ENCODE measurements around the gene HBG2.
"Not testable (repeated sequence)": the region's sequence is repeated elsewhere in the genome, so short reads cannot be mapped to it uniquely, and the experiment has no call there.

The HBG2 gene

DNA sequence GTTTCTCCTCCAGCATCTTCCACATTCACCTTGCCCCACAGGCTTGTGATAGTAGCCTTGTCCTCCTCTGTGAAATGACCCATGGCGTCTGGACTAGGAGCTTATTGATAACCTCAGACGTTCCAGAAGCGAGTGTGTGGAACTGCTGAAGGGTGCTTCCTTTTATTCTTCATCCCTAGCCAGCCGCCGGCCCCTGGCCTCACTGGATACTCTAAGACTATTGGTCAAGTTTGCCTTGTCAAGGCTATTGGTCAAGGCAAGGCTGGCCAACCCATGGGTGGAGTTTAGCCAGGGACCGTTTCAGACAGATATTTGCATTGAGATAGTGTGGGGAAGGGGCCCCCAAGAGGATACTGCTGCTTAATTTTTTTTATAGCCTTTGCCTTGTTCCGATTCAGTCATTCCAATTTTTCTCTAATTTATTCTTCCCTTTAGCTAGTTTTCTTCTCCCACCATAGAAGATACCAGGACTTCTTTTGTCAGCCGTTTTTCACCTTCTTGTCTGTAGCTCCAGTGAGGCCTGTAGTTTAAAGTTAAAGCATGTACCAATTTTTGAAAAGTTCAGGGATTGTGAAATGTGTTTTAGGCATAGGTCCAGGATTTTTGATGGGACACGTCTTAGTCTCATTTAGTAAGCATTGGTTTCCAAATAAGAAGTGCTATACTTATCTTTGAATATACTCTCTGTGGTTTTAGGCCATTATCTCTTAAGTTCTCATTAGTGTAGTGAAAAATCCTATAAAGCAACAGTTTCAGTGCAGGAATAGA lies at the start of gene HBG2:
TSS of gene HBG2 (minus strand) at position 136 of the 768 bp plus-strand sequence. CDS start at position 83, 53 bp downstream.
- not testable (repeated sequence) for DNase-seq (ENCODE audit: extremely low read depth, low read depth); H3K4me3 ChIP-seq (replicated peaks; ENCODE audit: low read depth, low read length)

DNA sequence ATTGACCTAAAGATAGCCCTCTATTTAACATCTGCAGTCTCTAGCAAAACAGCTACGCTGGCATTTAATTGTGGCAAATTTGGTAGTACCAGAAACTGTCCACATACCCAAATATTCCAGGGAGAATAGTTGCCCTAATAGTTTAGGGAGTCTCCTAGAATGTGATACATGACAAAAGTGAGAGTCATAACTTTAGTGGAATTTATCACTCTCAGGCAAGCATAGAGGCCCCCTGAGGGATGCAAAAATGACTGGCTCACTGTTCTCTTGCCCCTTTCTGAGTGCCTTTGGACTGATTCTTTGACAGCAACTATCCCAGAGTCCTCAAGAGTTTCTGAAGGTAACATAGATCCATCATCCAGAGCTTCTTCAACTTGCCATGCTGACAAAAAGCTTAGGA lies 49.5 kb upstream of the HBG2 start:
- TF ChIP-seq, protein P1, sequence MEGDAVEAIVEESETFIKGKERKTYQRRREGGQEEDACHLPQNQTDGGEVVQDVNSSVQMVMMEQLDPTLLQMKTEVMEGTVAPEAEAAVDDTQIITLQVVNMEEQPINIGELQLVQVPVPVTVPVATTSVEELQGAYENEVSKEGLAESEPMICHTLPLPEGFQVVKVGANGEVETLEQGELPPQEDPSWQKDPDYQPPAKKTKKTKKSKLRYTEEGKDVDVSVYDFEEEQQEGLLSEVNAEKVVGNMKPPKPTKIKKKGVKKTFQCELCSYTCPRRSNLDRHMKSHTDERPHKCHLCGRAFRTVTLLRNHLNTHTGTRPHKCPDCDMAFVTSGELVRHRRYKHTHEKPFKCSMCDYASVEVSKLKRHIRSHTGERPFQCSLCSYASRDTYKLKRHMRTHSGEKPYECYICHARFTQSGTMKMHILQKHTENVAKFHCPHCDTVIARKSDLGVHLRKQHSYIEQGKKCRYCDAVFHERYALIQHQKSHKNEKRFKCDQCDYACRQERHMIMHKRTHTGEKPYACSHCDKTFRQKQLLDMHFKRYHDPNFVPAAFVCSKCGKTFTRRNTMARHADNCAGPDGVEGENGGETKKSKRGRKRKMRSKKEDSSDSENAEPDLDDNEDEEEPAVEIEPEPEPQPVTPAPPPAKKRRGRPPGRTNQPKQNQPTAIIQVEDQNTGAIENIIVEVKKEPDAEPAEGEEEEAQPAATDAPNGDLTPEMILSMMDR (IDR thresholded peaks at IDR 0.05; ENCODE audit: low read depth, low read length, missing control alignments): no peak
- H3K4me3 ChIP-seq (replicated peaks; ENCODE audit: low read depth, low read length): no peak overlapping the region
- DNase-seq (ENCODE audit: extremely low read depth, low read depth): no peak

DNA sequence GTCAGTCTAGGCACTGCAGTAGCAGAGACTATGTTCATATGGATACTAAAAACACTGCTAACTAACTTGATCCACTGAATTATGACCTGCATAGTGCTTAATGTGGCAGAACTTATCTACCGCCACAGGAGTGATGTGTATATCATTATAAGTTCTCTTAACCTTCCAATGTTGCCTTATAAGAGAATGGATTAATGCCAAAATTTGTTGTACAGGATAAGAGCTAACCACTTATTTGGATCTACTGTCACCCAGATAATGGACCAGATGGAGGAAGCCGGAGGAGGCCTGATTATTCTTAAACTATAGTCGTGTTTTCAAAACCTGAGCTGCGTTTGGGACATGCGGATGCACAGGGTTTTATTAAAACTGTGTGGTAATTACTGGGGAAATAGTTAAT lies 49.0 kb upstream of the HBG2 start:
- no peak for DNase-seq (ENCODE audit: extremely low read depth, low read depth)
- TF ChIP-seq, protein P1 (IDR thresholded peaks at IDR 0.05; ENCODE audit: low read depth, low read length, missing control alignments): no peak
- no peak overlapping the region for H3K4me3 ChIP-seq (replicated peaks; ENCODE audit: low read depth, low read length)

DNA sequence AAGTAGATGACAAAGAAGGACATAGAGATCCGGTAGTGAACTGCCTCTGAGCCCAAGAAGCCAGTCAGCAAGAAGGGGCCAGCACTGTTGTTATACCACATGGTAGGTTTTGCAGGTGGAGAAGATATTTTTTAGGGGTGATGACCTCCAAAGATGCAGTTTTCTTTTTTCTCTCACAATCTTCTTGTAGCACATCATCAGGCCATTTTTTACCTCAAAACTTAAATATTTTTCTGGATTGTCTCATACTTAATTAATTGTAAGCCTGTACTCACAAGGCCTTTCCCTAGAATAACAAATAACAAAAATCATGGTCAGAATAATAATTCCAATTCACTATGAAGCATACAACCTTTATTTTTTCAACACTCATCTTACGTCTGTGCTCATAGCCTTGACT lies 47.3 kb upstream of the HBG2 start, which contains the start of gene OR51B4:
TSS of gene OR51B4 (minus strand) at position 101 of the 400 bp plus-strand sequence. CDS start at position 101, 0 bp downstream.
- TF ChIP-seq, protein P1 (IDR thresholded peaks at IDR 0.05; ENCODE audit: low read depth, low read length, missing control alignments): no peak
- H3K4me3 ChIP-seq (replicated peaks; ENCODE audit: low read depth, low read length): no peak within 1 kb of the TSS
- no peak for DNase-seq (ENCODE audit: extremely low read depth, low read depth)

DNA sequence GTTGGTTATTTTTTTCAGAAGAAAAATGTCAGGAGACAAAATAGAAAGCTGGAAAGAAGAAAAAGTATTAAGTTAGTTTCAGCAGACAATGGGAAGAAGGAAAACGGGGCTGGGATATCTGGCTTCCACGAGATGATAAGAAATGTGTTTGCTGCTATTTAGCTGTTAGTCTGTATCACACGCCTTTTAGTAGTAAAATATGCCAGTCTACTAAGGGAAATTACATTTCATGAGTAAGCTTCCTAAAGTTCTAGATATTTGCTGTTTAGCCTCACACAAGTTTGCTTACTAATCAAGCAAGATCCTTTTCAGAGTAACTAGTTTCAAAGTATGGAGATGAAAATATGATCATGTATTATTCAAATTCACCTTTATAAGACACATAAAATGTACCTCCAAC lies 45.7 kb upstream of the HBG2 start:
- DNase-seq (ENCODE audit: extremely low read depth, low read depth): no peak
- TF ChIP-seq, protein P1 (IDR thresholded peaks at IDR 0.05; ENCODE audit: low read depth, low read length, missing control alignments): no peak
- no peak overlapping the region for H3K4me3 ChIP-seq (replicated peaks; ENCODE audit: low read depth, low read length)

DNA sequence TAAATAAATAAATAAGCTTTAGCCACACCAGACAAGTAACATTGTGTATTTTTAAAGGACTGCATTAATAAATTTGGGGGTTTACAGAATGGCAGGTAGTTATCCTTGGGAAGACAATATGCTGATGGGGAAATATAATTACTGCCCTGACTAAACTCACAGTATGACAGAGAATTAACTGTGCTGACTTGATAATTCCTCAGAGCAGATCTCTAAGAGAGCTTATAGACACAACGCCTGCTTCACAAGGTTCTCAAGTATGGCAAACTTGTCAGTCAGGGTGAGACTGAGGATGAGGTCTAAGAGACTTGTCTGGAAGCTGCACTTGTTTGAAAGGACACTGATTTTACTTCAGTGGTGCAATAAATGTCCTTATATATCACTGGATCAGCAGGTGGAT lies 43.9 kb upstream of the HBG2 start:
- H3K4me3 ChIP-seq (replicated peaks; ENCODE audit: low read depth, low read length): no peak overlapping the region
- DNase-seq (ENCODE audit: extremely low read depth, low read depth): no peak
- TF ChIP-seq, protein P1 (IDR thresholded peaks at IDR 0.05; ENCODE audit: low read depth, low read length, missing control alignments): no peak

DNA sequence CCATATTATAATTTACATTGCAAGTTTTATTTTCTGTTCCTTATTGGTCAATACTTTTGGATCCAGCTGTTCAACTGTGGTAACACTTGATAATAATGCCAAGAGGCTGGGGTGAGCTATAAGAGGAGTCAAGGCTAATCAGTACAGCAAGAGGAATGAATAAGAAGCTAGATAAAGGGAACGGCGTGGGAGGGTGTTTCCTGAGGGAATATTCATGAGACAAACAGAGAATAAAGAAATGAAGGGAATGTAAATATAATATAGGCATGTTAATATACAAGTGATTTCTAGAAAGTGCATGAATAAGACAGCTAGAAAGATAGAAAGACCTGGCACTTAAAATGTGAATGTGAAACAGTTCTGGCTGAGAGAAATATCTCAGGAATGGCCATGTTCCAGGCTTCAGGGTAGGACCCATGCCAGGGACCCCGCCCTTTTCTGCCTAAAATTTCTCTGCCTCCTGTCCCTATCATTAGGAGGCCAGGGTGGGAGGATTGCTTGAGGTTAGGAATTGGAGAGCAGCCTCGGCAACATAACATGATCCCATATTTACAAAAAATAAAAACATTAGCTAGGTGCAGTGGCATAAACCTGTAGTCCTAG lies 43.2 kb upstream of the HBG2 start:
- TF ChIP-seq, protein P1 (IDR thresholded peaks at IDR 0.05; ENCODE audit: low read depth, low read length, missing control alignments): no peak
- DNase-seq (ENCODE audit: extremely low read depth, low read depth): no peak
- no peak overlapping the region for H3K4me3 ChIP-seq (replicated peaks; ENCODE audit: low read depth, low read length)

DNA sequence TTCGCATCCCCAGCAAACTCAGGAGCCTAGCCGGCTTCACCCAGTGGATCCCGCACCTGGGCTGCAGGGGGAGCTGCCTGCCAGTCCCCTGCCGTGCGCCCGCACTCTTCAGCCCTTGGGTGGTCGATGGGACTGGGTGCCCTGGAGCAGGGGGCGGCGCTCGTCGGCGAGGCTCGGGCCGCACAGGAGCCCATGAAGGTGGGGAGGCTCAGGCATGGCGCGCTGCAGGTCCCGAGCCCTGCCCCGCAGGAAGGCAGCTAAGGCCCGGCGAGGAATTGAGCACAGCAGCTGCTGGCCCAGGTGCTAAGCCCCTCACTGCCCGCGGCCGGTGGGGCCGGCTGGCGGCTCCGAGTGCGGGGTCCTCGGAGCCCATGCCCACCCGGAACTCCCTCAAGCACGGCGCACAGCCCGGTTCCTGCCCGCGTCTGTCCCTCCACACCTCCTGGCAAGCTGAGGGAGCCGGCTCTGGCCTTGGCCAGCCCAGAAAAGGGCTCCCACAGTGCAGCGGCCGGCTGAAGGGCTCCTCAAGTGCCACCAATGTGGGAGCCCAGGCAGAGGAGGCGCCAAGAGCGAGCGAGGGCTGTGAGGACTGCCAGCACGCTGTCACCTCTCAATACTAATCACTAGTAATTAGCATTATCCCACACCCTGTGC lies 39.9 kb upstream of the HBG2 start:
- H3K4me3 ChIP-seq (replicated peaks; ENCODE audit: low read depth, low read length); DNase-seq (ENCODE audit: extremely low read depth, low read depth): not testable (repeated sequence)

Measured in HFF-Myc (cell line).